Caco-2 (cell line): ENCODE measurements around the gene KRT80. TPM values are rescaled to one million over a fixed set of nuclear protein-coding genes. Genes with fewer than 3 reads are reported as not detected.
A peak's percentile ranks its signal among the peaks of the same experiment; 100 is the strongest.

ENCODE experiments used
- BruUV-seq: library from RNA; stranded (reverse); fragments of 400-500 nt; replicated peaks from 2 replicates; lab custom pipeline; 2021; lab: Mats Ljungman, UMichigan
- CTCF ChIA-PET: fragments of 300-600 bp; sonication (Branson Sonifier 250); formaldehyde crosslinking; loops from one replicate; lab custom pipeline; 2022; ENCODE audit warnings: antibody characterized with exemption; lab: Charles Lee
- POLR2A ChIA-PET: fragments of 300-600 bp; sonication (Branson Sonifier 250); formaldehyde crosslinking; loops from one replicate; lab custom pipeline; 2022; ENCODE audit warnings: antibody characterized with exemption; lab: Charles Lee
- DNase-seq, 2 experiments: peaks; one replicate each; pipeline versions ENCODE4 v3.0.0 to v3.0.0-alpha.2; 2020 to 2022
- H3K27me3 ChIP-seq: replicated peaks from 2 replicates; pipeline ENCODE4 v1.6.0; 2011; ENCODE audit warnings: low read length; ENCODE audit not compliant: control insufficient read depth, insufficient read depth
- H3K36me3 ChIP-seq: 2 replicates; pipeline ENCODE4 v1.5.1; 2011; ENCODE audit warnings: low read length; ENCODE audit not compliant: control insufficient read depth, insufficient read depth
- H3K4me1 ChIP-seq: fragments of 250-450 bp; sonication (Bioruptor Pico); 2 replicates; pipeline ENCODE4 v1.5.1; 2020; ENCODE audit warnings: mild to moderate bottlenecking
- H3K4me3 ChIP-seq: 2 replicates; pipeline ENCODE4 v1.5.1; 2011; ENCODE audit warnings: low read depth, mild to moderate bottlenecking, control low read depth, low read length
- H3K9me3 ChIP-seq: fragments of 250-450 bp; sonication (Bioruptor Pico); 2 replicates; pipeline ENCODE4 v1.5.1; 2020; ENCODE audit warnings: mild to moderate bottlenecking, moderate library complexity
- H3K27ac Mint-ChIP-seq: one replicate; pipeline ENCODE4 v1.8.0; 2022; ENCODE audit warnings: mixed read lengths; ENCODE audit not compliant: unreplicated experiment
- H3K27me3 Mint-ChIP-seq: one replicate; pipeline ENCODE4 v1.8.0; 2022; ENCODE audit warnings: mixed read lengths; ENCODE audit not compliant: insufficient read depth, unreplicated experiment
- H3K36me3 Mint-ChIP-seq: one replicate; pipeline ENCODE4 v1.8.0; 2022; ENCODE audit warnings: mild to moderate bottlenecking, mixed read lengths; ENCODE audit not compliant: insufficient read depth, unreplicated experiment
- H3K4me1 Mint-ChIP-seq: one replicate; pipeline ENCODE4 v1.8.0; 2022; ENCODE audit warnings: low read depth, mixed read lengths; ENCODE audit not compliant: unreplicated experiment
- H3K4me3 Mint-ChIP-seq: one replicate; pipeline ENCODE4 v1.8.0; 2022; ENCODE audit warnings: mild to moderate bottlenecking, moderate library complexity, mixed read lengths; ENCODE audit not compliant: unreplicated experiment
- H3K9me3 Mint-ChIP-seq: one replicate; pipeline ENCODE4 v1.8.0; 2022; ENCODE audit warnings: mixed read lengths; ENCODE audit not compliant: unreplicated experiment
- intact Hi-C: fragments of 100-400 bp; cut with micrococcal nuclease; formaldehyde crosslinking; loops from one replicate; pipeline ENCODE4 v1.10.0; 2022; ENCODE audit not compliant: unreplicated experiment
- total RNA-seq: library from RNA; stranded (reverse); gene quantifications from 2 replicates; pipeline ENCODE4 v1.2.3, GENCODE V29; 2022
- TF ChIP-seq, protein P1 (sequence below), 2 experiments: fragments of 200-600 bp in 1 of 2; IDR thresholded peaks; 1 replicate in 1 of 2; 2 replicates in 1 of 2; pipeline versions ENCODE4 v1.5.1 to v1.8.0; 2011 to 2022; ENCODE audit warnings: antibody characterized with exemption in 1 of 2, control low read depth in 1 of 2, inconsistent platforms in 1 of 2, low read depth in 1 of 2, low read length in 1 of 2, mild to moderate bottlenecking in 1 of 2, moderate library complexity in 1 of 2; ENCODE audit not compliant: insufficient read depth in 1 of 2, severe bottlenecking in 1 of 2, unreplicated experiment in 1 of 2

Gene KRT80
- total RNA-seq, 1 experiment from 2014 or later: 0.29 TPM

DNA sequence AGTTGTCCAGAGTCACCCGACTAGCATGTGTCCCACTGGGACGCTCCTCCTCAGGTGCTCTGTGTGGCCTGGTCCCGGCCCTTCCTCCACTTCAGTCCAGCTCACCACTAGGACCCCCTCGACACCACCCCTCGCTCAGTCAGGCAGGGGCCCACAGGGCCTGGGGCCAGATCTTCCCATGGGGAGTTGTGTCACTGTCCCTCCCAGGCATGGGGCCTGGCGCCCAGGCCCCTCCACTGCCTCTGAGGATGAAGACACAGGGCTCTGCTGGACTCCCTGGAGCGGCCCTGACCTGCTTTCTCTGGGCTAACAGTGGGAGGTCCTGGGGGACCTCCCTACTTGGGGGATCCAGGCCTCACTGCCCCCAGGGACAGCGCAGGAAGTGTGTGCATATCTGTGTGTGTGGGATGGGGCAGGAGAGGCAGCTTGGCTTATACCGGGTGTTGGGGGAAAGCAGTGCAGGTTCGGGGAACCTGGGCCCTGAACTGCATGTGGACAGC lies 43.8 kb downstream of the KRT80 start:
- ChIA-PET POLR2A (no interaction called here), CTCF (interaction anchor here (1.1 to 1.4 kb wide), 2 partner anchors 9 to 179 kb away, joined by 3 read pairs; no protein-coding TSS in a partner anchor)
- peak overlapping the region; percentile 70 for H3K27ac Mint-ChIP-seq
- no peaks in the 10 kb centered on the region for H3K27me3 ChIP-seq
- intact Hi-C loops: no loop called here
- peaks cover 59% of the 10 kb centered on the region for H3K4me1 ChIP-seq
- no TSS peak for BruUV-seq
- TF ChIP-seq, protein P1, sequence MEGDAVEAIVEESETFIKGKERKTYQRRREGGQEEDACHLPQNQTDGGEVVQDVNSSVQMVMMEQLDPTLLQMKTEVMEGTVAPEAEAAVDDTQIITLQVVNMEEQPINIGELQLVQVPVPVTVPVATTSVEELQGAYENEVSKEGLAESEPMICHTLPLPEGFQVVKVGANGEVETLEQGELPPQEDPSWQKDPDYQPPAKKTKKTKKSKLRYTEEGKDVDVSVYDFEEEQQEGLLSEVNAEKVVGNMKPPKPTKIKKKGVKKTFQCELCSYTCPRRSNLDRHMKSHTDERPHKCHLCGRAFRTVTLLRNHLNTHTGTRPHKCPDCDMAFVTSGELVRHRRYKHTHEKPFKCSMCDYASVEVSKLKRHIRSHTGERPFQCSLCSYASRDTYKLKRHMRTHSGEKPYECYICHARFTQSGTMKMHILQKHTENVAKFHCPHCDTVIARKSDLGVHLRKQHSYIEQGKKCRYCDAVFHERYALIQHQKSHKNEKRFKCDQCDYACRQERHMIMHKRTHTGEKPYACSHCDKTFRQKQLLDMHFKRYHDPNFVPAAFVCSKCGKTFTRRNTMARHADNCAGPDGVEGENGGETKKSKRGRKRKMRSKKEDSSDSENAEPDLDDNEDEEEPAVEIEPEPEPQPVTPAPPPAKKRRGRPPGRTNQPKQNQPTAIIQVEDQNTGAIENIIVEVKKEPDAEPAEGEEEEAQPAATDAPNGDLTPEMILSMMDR (IDR thresholded peaks at IDR 0.05; ENCODE audit: insufficient read depth in 1 of 2, low read depth in 1 of 2, low read length in 1 of 2, severe bottlenecking in 1 of 2, unreplicated experiment in 1 of 2): no peak
- H3K36me3 ChIP-seq: no peaks in the 10 kb centered on the region
- no peak overlapping the region for H3K4me3 Mint-ChIP-seq
- no peaks in the 10 kb centered on the region for H3K9me3 Mint-ChIP-seq
- H3K27me3 Mint-ChIP-seq: no peaks in the 10 kb centered on the region
- H3K36me3 Mint-ChIP-seq: no peaks in the 10 kb centered on the region
- no peak for DNase-seq
- no peaks in the 10 kb centered on the region for H3K9me3 ChIP-seq
- H3K4me3 ChIP-seq: no peak overlapping the region
- peaks cover 16% of the 10 kb centered on the region for H3K4me1 Mint-ChIP-seq

DNA sequence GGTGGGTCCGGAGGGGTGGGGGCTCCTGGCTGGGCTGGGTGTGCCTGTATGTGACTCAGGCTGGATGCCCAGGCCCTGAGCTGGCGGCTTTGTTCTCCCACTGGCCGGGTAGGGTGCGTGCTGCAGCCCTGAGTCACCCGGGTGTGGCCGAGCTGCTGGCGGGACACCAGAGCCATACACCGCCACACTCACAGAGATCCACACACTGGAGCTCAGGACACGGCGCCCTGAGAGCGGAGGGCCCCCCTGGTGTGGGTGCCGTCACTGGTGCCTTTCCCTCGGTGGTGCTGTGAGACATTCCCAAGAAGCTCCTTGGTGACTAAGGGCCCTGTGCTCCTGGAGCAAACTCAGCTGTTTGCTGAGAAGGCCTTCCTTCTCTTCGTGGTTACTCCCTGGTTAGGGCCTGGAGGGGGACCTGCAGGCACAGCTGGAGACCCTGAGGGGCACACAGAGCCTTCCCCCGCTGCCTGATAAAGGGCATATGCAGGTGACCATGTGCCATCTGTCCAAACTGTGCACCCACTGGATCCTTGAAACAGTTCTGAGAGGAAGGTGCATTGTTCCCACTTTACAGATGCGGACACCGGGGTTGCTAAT lies 44.3 kb downstream of the KRT80 start:
- intact Hi-C loops: no loop called here
- H3K27me3 Mint-ChIP-seq: no peaks in the 10 kb centered on the region
- peak overlapping the region; percentile 70 for H3K27ac Mint-ChIP-seq
- Histone ChIP-seq H3K4me3 (no peak overlapping the region), H3K4me1 (peaks cover 59% of the 10 kb centered on the region), H3K36me3 (no peaks in the 10 kb centered on the region), H3K9me3 (no peaks in the 10 kb centered on the region), H3K27me3 (no peaks in the 10 kb centered on the region)
- CTCF ChIA-PET: interaction anchor here (0.6 to 1.1 kb wide), 6 partner anchors 9 to 236 kb away, joined by 3 to 9 read pairs (median 4); no protein-coding TSS in a partner anchor
- H3K9me3 Mint-ChIP-seq: no peaks in the 10 kb centered on the region
- H3K4me1 Mint-ChIP-seq: peaks cover 16% of the 10 kb centered on the region
- POLR2A ChIA-PET: interaction anchor here (1.4 kb wide), 1 partner anchor 132 kb away, joined by 4 read pairs; no protein-coding TSS in a partner anchor
- TF ChIP-seq, protein P1 (IDR thresholded peaks at IDR 0.05; ENCODE audit: insufficient read depth in 1 of 2, low read depth in 1 of 2, low read length in 1 of 2, severe bottlenecking in 1 of 2, unreplicated experiment in 1 of 2): no peak
- no peak overlapping the region for H3K4me3 Mint-ChIP-seq
- BruUV-seq: no TSS peak
- no peaks in the 10 kb centered on the region for H3K36me3 Mint-ChIP-seq
- DNase-seq: peak; percentile 76 to 92

DNA sequence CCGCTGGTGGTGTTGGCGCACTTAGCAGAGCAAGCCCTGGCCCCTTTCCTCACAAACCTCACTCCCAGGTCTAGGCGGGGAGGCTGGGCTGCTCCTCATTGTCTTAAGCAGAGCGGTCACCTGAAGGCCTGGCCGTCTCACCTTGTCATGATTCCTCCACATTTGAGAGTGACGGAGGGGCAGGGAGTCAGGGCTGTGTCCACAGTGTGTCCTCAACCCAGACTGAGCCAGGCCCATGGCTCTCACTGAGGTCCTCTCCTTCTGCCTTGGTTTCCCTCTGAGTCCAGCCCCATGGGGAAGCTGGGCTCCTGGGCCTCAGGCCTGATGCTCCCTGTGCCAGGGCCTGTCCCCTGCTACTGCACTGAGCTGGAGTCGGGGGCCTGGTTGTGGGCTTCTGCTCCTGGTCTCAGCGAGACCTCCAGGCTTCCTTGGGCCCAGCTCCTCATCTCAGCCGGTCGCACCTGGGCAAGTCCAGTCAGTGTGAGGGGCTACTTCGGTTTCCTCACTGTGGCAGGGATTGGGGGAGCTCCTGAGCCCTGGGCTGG lies 44.9 kb downstream of the KRT80 start:
- DNase-seq: no peak
- Histone ChIP-seq H3K27me3 (no peaks in the 10 kb centered on the region), H3K4me1 (peaks cover 59% of the 10 kb centered on the region), H3K36me3 (no peaks in the 10 kb centered on the region), H3K4me3 (no peak overlapping the region), H3K9me3 (no peaks in the 10 kb centered on the region)
- CTCF ChIA-PET: interaction anchor here (0.6 to 1.1 kb wide), 6 partner anchors 10 to 237 kb away, joined by 3 to 9 read pairs (median 4); no protein-coding TSS in a partner anchor
- TSS peak; percentile 72 for BruUV-seq
- intact Hi-C loops: no loop called here
- H3K36me3 Mint-ChIP-seq: no peaks in the 10 kb centered on the region
- peak overlapping the region; percentile 70 for H3K27ac Mint-ChIP-seq
- H3K27me3 Mint-ChIP-seq: no peaks in the 10 kb centered on the region
- peaks cover 16% of the 10 kb centered on the region for H3K4me1 Mint-ChIP-seq
- no peak overlapping the region for H3K4me3 Mint-ChIP-seq
- POLR2A ChIA-PET: interaction anchor here (1.4 kb wide), 1 partner anchor 132 kb away, joined by 4 read pairs; no protein-coding TSS in a partner anchor
- TF ChIP-seq, protein P1 (IDR thresholded peaks at IDR 0.05; ENCODE audit: insufficient read depth in 1 of 2, low read depth in 1 of 2, low read length in 1 of 2, severe bottlenecking in 1 of 2, unreplicated experiment in 1 of 2): no peak
- no peaks in the 10 kb centered on the region for H3K9me3 Mint-ChIP-seq
